GM12878 (cell line): ENCODE data around the gene ZNF592. TPM values are rescaled to one million over a fixed set of nuclear protein-coding genes. Genes with fewer than 3 reads are reported as not detected.

Experiments used
- ATAC-seq: fragments of 200-7000 bp; cut with Tn5 transposase; 3 replicates; pipeline ENCODE4 v1.9.1; 2020; ENCODE audit warnings: mild to moderate bottlenecking, moderate library complexity
- BruUV-seq: library from RNA; stranded (reverse); fragments of 400-500 nt; replicated peaks from 2 replicates; lab custom pipeline; 2021; lab: Mats Ljungman, UMichigan
- CTCF ChIA-PET: fragments of 300-600 bp; sonication (Branson Sonifier 250); formaldehyde crosslinking; extraction: SDS; loops from one replicate; lab custom pipeline; 2021; ENCODE audit warnings: inconsistent platforms; lab: Yijun Ruan, JAX
- POLR2A ChIA-PET: fragments of 350-600 bp; formaldehyde crosslinking; extraction: SDS; loops from one replicate; lab custom pipeline; 2021; ENCODE audit warnings: inconsistent platforms; lab: Charles Lee
- RAD21 ChIA-PET: fragments of 300-600 bp; sonication (Branson Sonifier 250); formaldehyde crosslinking; loops from one replicate; lab custom pipeline; 2023; ENCODE audit warnings: antibody characterized with exemption; ENCODE audit not compliant: unreplicated experiment; lab: Charles Lee
- SMC1A ChIA-PET: fragments of 300-600 bp; sonication (Branson Sonifier 250); formaldehyde crosslinking; loops from one replicate; lab custom pipeline; 2023; ENCODE audit not compliant: unreplicated experiment, uncharacterized antibody; lab: Charles Lee
- DNase-seq: peaks from one replicate; pipeline ENCODE4 v3.0.0-alpha.2; 2011; ENCODE audit warnings: low read depth, low spot score
- FAIRE-seq: peaks from 3 replicates; lab custom pipeline; 2011; peaks lifted over from hg19 to GRCh38; lab: Jason Lieb, UNC
- H2AFZ ChIP-seq: 2 replicates; pipeline ENCODE4 v1.6.0; 2011; ENCODE audit warnings: low read depth, low read length, control low read depth; ENCODE audit not compliant: control insufficient read depth
- H3K27ac ChIP-seq: 2 replicates; pipeline ENCODE4 v1.5.1; 2011; ENCODE audit warnings: control low read depth; ENCODE audit not compliant: control insufficient read depth, insufficient read depth
- H3K27me3 ChIP-seq, 2 experiments: replicated peaks in 1 of 2; 2 replicates each; pipeline versions ENCODE4 v1.6.0 to v1.6.1; 2011; ENCODE audit warnings: low read length in 1 of 2; ENCODE audit not compliant: control insufficient read depth in 2 of 2, insufficient read depth in 2 of 2
- H3K36me3 ChIP-seq, 2 experiments: 2 replicates each; pipeline ENCODE4 v1.5.1; 2011; ENCODE audit warnings: low read length in 1 of 2; ENCODE audit not compliant: control insufficient read depth in 2 of 2, insufficient read depth in 2 of 2
- H3K4me1 ChIP-seq: 2 replicates; pipeline ENCODE4 v1.6.1; 2011; ENCODE audit warnings: mild to moderate bottlenecking, low read length, moderate library complexity, mixed read lengths; ENCODE audit not compliant: control insufficient read depth, insufficient read depth
- H3K4me2 ChIP-seq: 2 replicates; pipeline ENCODE4 v1.6.0; 2011; ENCODE audit warnings: control low read depth; ENCODE audit not compliant: control insufficient read depth, insufficient read depth
- H3K4me3 ChIP-seq: fragments of 200-600 bp; sonication (generic); 2 replicates; pipeline ENCODE4 v1.5.1; 2016
- H3K79me2 ChIP-seq: 2 replicates; pipeline ENCODE4 v1.6.0; 2011; ENCODE audit warnings: low read length; ENCODE audit not compliant: control insufficient read depth, insufficient read depth
- H3K9ac ChIP-seq: 2 replicates; pipeline ENCODE4 v1.8.0; 2011; ENCODE audit warnings: low read length, control low read depth, mixed read lengths; ENCODE audit not compliant: control insufficient read depth, insufficient read depth
- H3K9me3 ChIP-seq: replicated peaks from 3 replicates; pipeline ENCODE4 v1.5.1; 2011; ENCODE audit warnings: mild to moderate bottlenecking, low read length; ENCODE audit not compliant: control insufficient read depth, insufficient read depth
- H4K20me1 ChIP-seq: 2 replicates; pipeline ENCODE4 v1.6.0; 2011; ENCODE audit not compliant: control insufficient read depth, insufficient read depth
- BHLHE40 ChIP-seq, 2 experiments: fragments of 450-650 bp in 1 of 2; IDR thresholded peaks; 2 replicates each; pipeline ENCODE4 v1.6.1; 2011 to 2017; ENCODE audit warnings: low read depth in 2 of 2, borderline replicate concordance in 1 of 2, improper control_type of control experiment in 1 of 2, low read length in 1 of 2, mild to moderate bottlenecking in 1 of 2
- CEBPB ChIP-seq, 2 experiments: fragments of 150-350 bp in 1 of 2; IDR thresholded peaks; 2 replicates each; pipeline ENCODE4 v1.6.1; 2012 to 2014; ENCODE audit warnings: low read depth in 2 of 2, low read length in 2 of 2, borderline replicate concordance in 1 of 2, inconsistent platforms in 1 of 2
- E2F4 ChIP-seq: IDR thresholded peaks from 2 replicates; pipeline ENCODE4 v1.6.1; 2012; ENCODE audit warnings: low read depth, low read length, improper control_type of control experiment
- EED ChIP-seq: sonication (generic); IDR thresholded peaks from 2 replicates; pipeline ENCODE4 v1.6.1; 2016; ENCODE audit warnings: antibody characterized with exemption, low read depth
- HDGF ChIP-seq: fragments of 450-650 bp; IDR thresholded peaks from 2 replicates; pipeline ENCODE4 v1.6.1; 2016; ENCODE audit warnings: antibody characterized with exemption
- IKZF2 ChIP-seq, 2 experiments: fragments of 450-650 bp; IDR thresholded peaks; 2 replicates each; pipeline ENCODE4 v1.6.1; 2017; ENCODE audit warnings: mild to moderate bottlenecking in 2 of 2, moderate library complexity in 2 of 2
- IRF5 ChIP-seq: fragments of 450-650 bp; IDR thresholded peaks from 2 replicates; pipeline ENCODE4 v1.6.1; 2017; ENCODE audit warnings: borderline replicate concordance
- NR2F1 ChIP-seq: fragments of 450-650 bp; conservative IDR thresholded peaks from 2 replicates; pipeline ENCODE4 v1.6.1; 2017; ENCODE audit warnings: mild to moderate bottlenecking
- PAX8 ChIP-seq: fragments of 450-650 bp; IDR thresholded peaks from 2 replicates; pipeline ENCODE4 v1.6.1; 2017; ENCODE audit warnings: mild to moderate bottlenecking, moderate library complexity
- SMAD1 ChIP-seq: fragments of 450-650 bp; IDR thresholded peaks from 2 replicates; pipeline ENCODE4 v1.6.1; 2018; ENCODE audit warnings: mild to moderate bottlenecking, low read depth; ENCODE audit not compliant: partially characterized antibody
- TCF7 ChIP-seq: IDR thresholded peaks from 2 replicates; pipeline ENCODE4 v1.6.1; 2014; ENCODE audit warnings: antibody characterized with exemption, borderline replicate concordance
- USF2 ChIP-seq: IDR thresholded peaks from 2 replicates; pipeline ENCODE4 v1.6.1; 2011; ENCODE audit warnings: low read depth, low read length, improper control_type of control experiment, borderline replicate concordance
- ZNF217 ChIP-seq: fragments of 450-650 bp; IDR thresholded peaks from 2 replicates; pipeline ENCODE4 v1.6.1; 2017; ENCODE audit warnings: antibody characterized with exemption, mild to moderate bottlenecking
- WGBS: methylation state at CpG from one replicate; pipeline ENCODE4 v1.1.6; 2016; ENCODE audit warnings: low lambda C conversion rate; ENCODE audit not compliant: insufficient replicate concordance, insufficient coverage; ENCODE audit errors: missing lambda C conversion rate; 5-methylcytosine and 5-hydroxymethylcytosine counted together
- in situ Hi-C: fragments of 300-500 bp; cut with MboI; formaldehyde crosslinking; loops from 9 replicates; pipeline ENCODE4 v1.14.3; 2018; ENCODE audit warnings: mixed read lengths
- intact Hi-C: fragments of 100-400 bp; cut with micrococcal nuclease; formaldehyde crosslinking; loops from one replicate; pipeline ENCODE4 v1.14.2; 2022; ENCODE audit not compliant: unreplicated experiment
- polyA plus RNA-seq, 11 experiments: library from polyadenylated mRNA; depleted of rRNA in 4 of 11; unstranded in 6 of 11; stranded (reverse) in 5 of 11; fragments of >200 nt; fragmentation: Nextera tagmentation in 4 of 11; fragmentation: Illumina TruSeq in 1 of 11; extraction: Ambion mirVana in 4 of 11; extraction: Trizol in 1 of 11; gene quantifications; 1 replicate in 1 of 11; 2 replicates in 10 of 11; pipeline versions ENCODE4 v1.2.1 to v1.2.3, GENCODE V29; 2011 to 2016; ENCODE audit warnings: inconsistent platforms in 2 of 11, missing spikeins in 2 of 11, low read depth in 1 of 11
- total RNA-seq, 4 experiments: library from RNA; depleted of rRNA in 3 of 4; stranded (reverse); fragments of >200 nt in 3 of 4; fragmentation: Illumina TruSeq in 1 of 4; extraction: Trizol in 1 of 4; gene quantifications; 2 replicates each; pipeline versions ENCODE4 v1.2.1 to v1.2.3, GENCODE V29; 2013 to 2021
- TF ChIP-seq, protein P1 (sequence below): fragments of 450-650 bp; IDR thresholded peaks from 2 replicates; pipeline ENCODE4 v1.6.1; 2016; ENCODE audit warnings: mild to moderate bottlenecking
- TF ChIP-seq, protein P2 (sequence below): fragments of 450-650 bp; IDR thresholded peaks from 2 replicates; pipeline ENCODE4 v1.6.1; 2016; ENCODE audit warnings: mild to moderate bottlenecking, moderate library complexity, borderline replicate concordance

Gene ZNF592
- total and polyA plus RNA-seq, 10 of the 15 experiments (the other 5 are each of a cell fraction or from before 2014, with no cell fraction given): 0.95 to 23.7 (median 8.6) TPM

GRCh38 chr15:84832448-84833040, 84.2 kb downstream of the ZNF592 start:
- ChIA-PET SMC1A (interaction anchor here (0.7 to 1.2 kb wide), 2 partner anchors 11 to 95 kb away, joined by 3 read pairs; no protein-coding TSS in a partner anchor), CTCF (interaction anchor here (0.6 to 1.5 kb wide), 5 partner anchors 11 to 115 kb away, joined by 3 read pairs; no protein-coding TSS in a partner anchor)
- TF ChIP-seq CEBPB (IDR thresholded peaks at IDR 0.05; ENCODE audit: borderline replicate concordance in 1 of 2, low read depth in 2 of 2, low read length in 2 of 2): no peak
- no peak for TF ChIP-seq BHLHE40 (IDR thresholded peaks at IDR 0.05; ENCODE audit: borderline replicate concordance in 1 of 2, low read depth in 2 of 2, low read length in 1 of 2)
- TF ChIP-seq TCF7: no peak
- TF ChIP-seq, protein P1, sequence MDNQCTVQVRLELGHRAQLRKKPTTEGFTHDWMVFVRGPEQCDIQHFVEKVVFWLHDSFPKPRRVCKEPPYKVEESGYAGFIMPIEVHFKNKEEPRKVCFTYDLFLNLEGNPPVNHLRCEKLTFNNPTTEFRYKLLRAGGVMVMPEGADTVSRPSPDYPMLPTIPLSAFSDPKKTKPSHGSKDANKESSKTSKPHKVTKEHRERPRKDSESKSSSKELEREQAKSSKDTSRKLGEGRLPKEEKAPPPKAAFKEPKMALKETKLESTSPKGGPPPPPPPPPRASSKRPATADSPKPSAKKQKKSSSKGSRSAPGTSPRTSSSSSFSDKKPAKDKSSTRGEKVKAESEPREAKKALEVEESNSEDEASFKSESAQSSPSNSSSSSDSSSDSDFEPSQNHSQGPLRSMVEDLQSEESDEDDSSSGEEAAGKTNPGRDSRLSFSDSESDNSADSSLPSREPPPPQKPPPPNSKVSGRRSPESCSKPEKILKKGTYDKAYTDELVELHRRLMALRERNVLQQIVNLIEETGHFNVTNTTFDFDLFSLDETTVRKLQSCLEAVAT: no peak
- TF ChIP-seq SMAD1: no peak
- TF ChIP-seq HDGF: no peak
- TF ChIP-seq E2F4: no peak
- no peak for TF ChIP-seq PAX8
- TF ChIP-seq, protein P2, sequence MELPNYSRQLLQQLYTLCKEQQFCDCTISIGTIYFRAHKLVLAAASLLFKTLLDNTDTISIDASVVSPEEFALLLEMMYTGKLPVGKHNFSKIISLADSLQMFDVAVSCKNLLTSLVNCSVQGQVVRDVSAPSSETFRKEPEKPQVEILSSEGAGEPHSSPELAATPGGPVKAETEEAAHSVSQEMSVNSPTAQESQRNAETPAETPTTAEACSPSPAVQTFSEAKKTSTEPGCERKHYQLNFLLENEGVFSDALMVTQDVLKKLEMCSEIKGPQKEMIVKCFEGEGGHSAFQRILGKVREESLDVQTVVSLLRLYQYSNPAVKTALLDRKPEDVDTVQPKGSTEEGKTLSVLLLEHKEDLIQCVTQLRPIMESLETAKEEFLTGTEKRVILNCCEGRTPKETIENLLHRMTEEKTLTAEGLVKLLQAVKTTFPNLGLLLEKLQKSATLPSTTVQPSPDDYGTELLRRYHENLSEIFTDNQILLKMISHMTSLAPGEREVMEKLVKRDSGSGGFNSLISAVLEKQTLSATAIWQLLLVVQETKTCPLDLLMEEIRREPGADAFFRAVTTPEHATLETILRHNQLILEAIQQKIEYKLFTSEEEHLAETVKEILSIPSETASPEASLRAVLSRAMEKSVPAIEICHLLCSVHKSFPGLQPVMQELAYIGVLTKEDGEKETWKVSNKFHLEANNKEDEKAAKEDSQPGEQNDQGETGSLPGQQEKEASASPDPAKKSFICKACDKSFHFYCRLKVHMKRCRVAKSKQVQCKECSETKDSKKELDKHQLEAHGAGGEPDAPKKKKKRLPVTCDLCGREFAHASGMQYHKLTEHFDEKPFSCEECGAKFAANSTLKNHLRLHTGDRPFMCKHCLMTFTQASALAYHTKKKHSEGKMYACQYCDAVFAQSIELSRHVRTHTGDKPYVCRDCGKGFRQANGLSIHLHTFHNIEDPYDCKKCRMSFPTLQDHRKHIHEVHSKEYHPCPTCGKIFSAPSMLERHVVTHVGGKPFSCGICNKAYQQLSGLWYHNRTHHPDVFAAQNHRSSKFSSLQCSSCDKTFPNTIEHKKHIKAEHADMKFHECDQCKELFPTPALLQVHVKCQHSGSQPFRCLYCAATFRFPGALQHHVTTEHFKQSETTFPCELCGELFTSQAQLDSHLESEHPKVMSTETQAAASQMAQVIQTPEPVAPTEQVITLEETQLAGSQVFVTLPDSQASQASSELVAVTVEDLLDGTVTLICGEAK: no peak
- TF ChIP-seq EED: no peak
- no peak for TF ChIP-seq IKZF2 (IDR thresholded peaks at IDR 0.05)
- no peak for TF ChIP-seq ZNF217
- no peak for TF ChIP-seq NR2F1
- no peak for TF ChIP-seq IRF5
- TF ChIP-seq USF2: no peak

More at GRCh38 chr15:84832448-84833040, 84.2 kb downstream of the ZNF592 start:
- RAD21 ChIA-PET: interaction anchor here (0.5 kb wide), 1 partner anchor 245 kb away, joined by 3 read pairs; no protein-coding TSS in a partner anchor
- Histone ChIP-seq H3K4me3 (no peak overlapping the region), H4K20me1 (no peaks in the 10 kb centered on the region), H3K27me3 (peaks cover 2 to 7% of the 10 kb centered on the region in 2 experiments), H3K79me2 (no peaks in the 10 kb centered on the region), H3K4me1 (no peaks in the 10 kb centered on the region), H3K9ac (no peak overlapping the region), H3K9me3 (no peaks in the 10 kb centered on the region), H2AFZ (no peak overlapping the region), H3K4me2 (no peak overlapping the region), H3K27ac (no peak overlapping the region), H3K36me3 (no peaks in the 10 kb centered on the region)
- POLR2A ChIA-PET: no interaction called here
- in situ Hi-C loops (no loop called here), intact Hi-C loops (no loop called here)
- 4% methylated on average over 2 of the region's 2 CpGs for WGBS
- FAIRE-seq (no peak), ATAC-seq (no peak), DNase-seq (no peak)
- no TSS peak for BruUV-seq
